Immature natural killer cell (primary cell): Measurements from ENCODE around the gene ANTKMT. TPM values are rescaled to one million over a fixed set of nuclear protein-coding genes. Genes with fewer than 3 reads are reported as not detected.
A peak's percentile ranks its signal among the peaks of the same experiment; 100 is the strongest.
"Not testable (repeated sequence)": the region's sequence is repeated elsewhere in the genome, so short reads cannot be mapped to it uniquely, and the experiment has no call there.

Source experiments
- DNase-seq, 3 donors: peaks; one replicate each; pipeline ENCODE4 v3.0.0; 2022; ENCODE audit warnings: mixed read lengths in 1 of 3
- H3K27ac Mint-ChIP-seq, 6 donors: one replicate each; pipeline ENCODE4 v1.8.0; 2020; ENCODE audit warnings: mixed read lengths in 6 of 6, mild to moderate bottlenecking in 5 of 6, inconsistent platforms in 4 of 6, moderate library complexity in 3 of 6
- H3K27me3 Mint-ChIP-seq, 3 donors: one replicate each; pipeline ENCODE4 v1.8.0; 2020 to 2021; ENCODE audit warnings: low read depth in 3 of 3, mild to moderate bottlenecking in 3 of 3, mixed read lengths in 3 of 3, moderate library complexity in 3 of 3, inconsistent platforms in 1 of 3
- H3K36me3 Mint-ChIP-seq, 3 donors: one replicate each; pipeline ENCODE4 v1.8.0; 2020; ENCODE audit warnings: mixed read lengths in 3 of 3, inconsistent platforms in 2 of 3, mild to moderate bottlenecking in 2 of 3
- H3K4me1 Mint-ChIP-seq, 2 donors: one replicate each; pipeline ENCODE4 v1.8.0; 2020; ENCODE audit warnings: inconsistent platforms in 2 of 2, mild to moderate bottlenecking in 2 of 2, mixed read lengths in 2 of 2, moderate library complexity in 1 of 2
- H3K4me3 Mint-ChIP-seq, 5 donors: one replicate each; pipeline ENCODE4 v1.8.0; 2020; ENCODE audit warnings: mild to moderate bottlenecking in 5 of 5, mixed read lengths in 5 of 5, inconsistent platforms in 3 of 5, moderate library complexity in 3 of 5
- H3K9me3 Mint-ChIP-seq, 6 donors: one replicate each; pipeline ENCODE4 v1.8.0; 2020; ENCODE audit warnings: mild to moderate bottlenecking in 6 of 6, mixed read lengths in 6 of 6, inconsistent platforms in 4 of 6, moderate library complexity in 3 of 6
- polyA plus RNA-seq, 3 donors: library from polyadenylated mRNA; unstranded; fragments of 300-500 nt; fragmentation: Illumina TruSeq; gene quantifications; one replicate each; pipeline ENCODE4 v1.2.3, GENCODE V29; 2021

Gene ANTKMT
- polyA plus RNA-seq, 3 donors from 2014 or later, result 71.7 to 110 (median 94.1) TPM

GRCh38 chr16:708959-709358 lies 12.0 kb upstream of the ANTKMT start:
- Mint-ChIP-seq H3K4me1 (peaks cover 0 to 2% of the 10 kb centered on the region in 2 donors), H3K9me3 (no peaks in the 10 kb centered on the region), H3K27ac (no peak overlapping the region), H3K36me3 (no peaks in the 10 kb centered on the region), H3K4me3 (no peak overlapping the region), H3K27me3 (peaks cover 5 to 12% (median 8%) of the 10 kb centered on the region in 3 donors)
- no peak for DNase-seq

- peaks cover 5 to 13% (median 8%) of the 10 kb centered on the region in 3 donors for H3K27me3 Mint-ChIP-seq
- no peaks in the 10 kb centered on the region for H3K9me3 Mint-ChIP-seq
- no peak overlapping the region for H3K27ac Mint-ChIP-seq
- no peak overlapping the region for H3K4me3 Mint-ChIP-seq
- H3K4me1 Mint-ChIP-seq, result peaks cover 0 to 2% of the 10 kb centered on the region in 2 donors
- H3K36me3 Mint-ChIP-seq, result no peaks in the 10 kb centered on the region
- DNase-seq, result no peak
Measured at GRCh38 chr16:709566-710499, 11.1 kb upstream of the ANTKMT start.

- Mint-ChIP-seq H3K27me3 (peaks cover 5 to 13% (median 8%) of the 10 kb centered on the region in 3 donors), H3K4me3 (no peak overlapping the region), H3K4me1 (peaks cover 0 to 2% of the 10 kb centered on the region in 2 donors)
Measured at GRCh38 chr16:710500-711075, 10.4 kb upstream of the ANTKMT start.

GRCh38 chr16:711084-711483 lies 9.9 kb upstream of the ANTKMT start:
- Mint-ChIP-seq H3K27me3 (peaks cover 8 to 13% (median 8%) of the 10 kb centered on the region in 3 donors), H3K36me3 (no peaks in the 10 kb centered on the region), H3K4me1 (peaks cover 0 to 2% of the 10 kb centered on the region in 2 donors), H3K4me3 (no peak overlapping the region), H3K9me3 (no peaks in the 10 kb centered on the region), H3K27ac (no peak overlapping the region)
- no peak for DNase-seq

More at GRCh38 chr16:710500-711075, 10.4 kb upstream of the ANTKMT start:
- no peak for DNase-seq
- no peak overlapping the region for H3K27ac Mint-ChIP-seq
- H3K36me3 Mint-ChIP-seq, result no peaks in the 10 kb centered on the region
- no peaks in the 10 kb centered on the region for H3K9me3 Mint-ChIP-seq

- Mint-ChIP-seq H3K4me3 (no peak overlapping the region), H3K9me3 (no peaks in the 10 kb centered on the region), H3K27me3 (peaks cover 8 to 11% (median 8%) of the 10 kb centered on the region in 3 donors), H3K27ac (no peak overlapping the region), H3K36me3 (no peaks in the 10 kb centered on the region), H3K4me1 (peaks cover 0 to 5% of the 10 kb centered on the region in 2 donors)
- DNase-seq, result peak; percentile 79 to 83 (median 81)
Measured at GRCh38 chr16:711548-712320, 9.2 kb upstream of the ANTKMT start.

- H3K36me3 Mint-ChIP-seq, H3K4me1 Mint-ChIP-seq, DNase-seq, H3K27ac Mint-ChIP-seq, H3K9me3 Mint-ChIP-seq: not testable (repeated sequence)
- peak overlapping the region in 1 of 5 donors; percentile 10 for H3K4me3 Mint-ChIP-seq
- peaks cover 6 to 10% (median 8%) of the 10 kb centered on the region in 3 donors for H3K27me3 Mint-ChIP-seq
Measured at GRCh38 chr16:712740-713250, 8.2 kb upstream of the ANTKMT start.

- Mint-ChIP-seq H3K4me1 (peaks cover 0 to 9% of the 10 kb centered on the region in 2 donors), H3K27me3 (peaks cover 2 to 8% (median 7%) of the 10 kb centered on the region in 3 donors), H3K27ac (no peak overlapping the region), H3K4me3 (peak overlapping the region in 4 of 5 donors; percentile 23 to 42 (median 36)), H3K9me3 (no peaks in the 10 kb centered on the region), H3K36me3 (no peaks in the 10 kb centered on the region)
- DNase-seq, result no peak
Measured at GRCh38 chr16:714079-714478, 6.9 kb upstream of the ANTKMT start.

- Mint-ChIP-seq H3K9me3 (no peaks in the 10 kb centered on the region), H3K4me1 (peaks cover 1 to 15% of the 10 kb centered on the region in 2 donors), H3K36me3 (no peaks in the 10 kb centered on the region), H3K27ac (no peak within 1 kb of the TSS), H3K4me3 (peak within 1 kb of the TSS; percentile 23 to 76 (median 54)), H3K27me3 (peaks cover 2 to 8% (median 7%) of the 10 kb centered on the region in 3 donors)
- peak; percentile 87 to 89 (median 89) for DNase-seq
Measured at GRCh38 chr16:714558-715476, 6.1 kb upstream of the ANTKMT start, which contains the start of gene METRN. Gene METRN, plus strand, starts transcription at chr16:715118. Its CDS starts 172 bp downstream, at chr16:715290.

GRCh38 chr16:715477-716199 lies 5.3 kb upstream of the ANTKMT start:
- Mint-ChIP-seq H3K4me3 (peak overlapping the region in 4 of 5 donors; percentile 47 to 76 (median 64)), H3K9me3 (no peaks in the 10 kb centered on the region), H3K4me1 (peaks cover 8 to 21% of the 10 kb centered on the region in 2 donors), H3K27me3 (peaks cover 2 to 9% (median 7%) of the 10 kb centered on the region in 3 donors), H3K27ac (no peak overlapping the region), H3K36me3 (no peaks in the 10 kb centered on the region)
- DNase-seq, result peak in 1 of 3 donors; percentile 31

- H3K4me3 Mint-ChIP-seq, result peak overlapping the region in 4 of 5 donors; percentile 47 to 76 (median 64)
- H3K27ac Mint-ChIP-seq, result no peak overlapping the region
Measured at GRCh38 chr16:716200-716568, 4.8 kb upstream of the ANTKMT start.

GRCh38 chr16:716768-717325 lies 4.1 kb upstream of the ANTKMT start:
- H3K4me1 Mint-ChIP-seq, result peaks cover 8 to 21% of the 10 kb centered on the region in 2 donors
- peaks cover 1 to 6% (median 5%) of the 10 kb centered on the region in 3 donors for H3K27me3 Mint-ChIP-seq
- H3K36me3 Mint-ChIP-seq, result no peaks in the 10 kb centered on the region
- H3K9me3 Mint-ChIP-seq, result no peaks in the 10 kb centered on the region
- H3K4me3 Mint-ChIP-seq, result peak overlapping the region in 2 of 5 donors; percentile 29 to 76
- H3K27ac Mint-ChIP-seq, result no peak overlapping the region
- no peak for DNase-seq

More at GRCh38 chr16:716200-716568, 4.8 kb upstream of the ANTKMT start:
- Mint-ChIP-seq H3K36me3 (no peaks in the 10 kb centered on the region), H3K4me1 (peaks cover 8 to 21% of the 10 kb centered on the region in 2 donors), H3K27me3 (peaks cover 2 to 7% (median 6%) of the 10 kb centered on the region in 3 donors), H3K9me3 (no peaks in the 10 kb centered on the region)
- DNase-seq, result no peak
